ENCODE data around the gene NEUROD4. TPM values are rescaled to one million over a fixed set of nuclear protein-coding genes. Genes with fewer than 3 reads are reported as not detected.
A peak's percentile ranks its signal among the peaks of the same experiment; 100 is the strongest.

The NEUROD4 gene
- total RNA-seq, 2 experiments from 2014 or later, result not detected

DNA sequence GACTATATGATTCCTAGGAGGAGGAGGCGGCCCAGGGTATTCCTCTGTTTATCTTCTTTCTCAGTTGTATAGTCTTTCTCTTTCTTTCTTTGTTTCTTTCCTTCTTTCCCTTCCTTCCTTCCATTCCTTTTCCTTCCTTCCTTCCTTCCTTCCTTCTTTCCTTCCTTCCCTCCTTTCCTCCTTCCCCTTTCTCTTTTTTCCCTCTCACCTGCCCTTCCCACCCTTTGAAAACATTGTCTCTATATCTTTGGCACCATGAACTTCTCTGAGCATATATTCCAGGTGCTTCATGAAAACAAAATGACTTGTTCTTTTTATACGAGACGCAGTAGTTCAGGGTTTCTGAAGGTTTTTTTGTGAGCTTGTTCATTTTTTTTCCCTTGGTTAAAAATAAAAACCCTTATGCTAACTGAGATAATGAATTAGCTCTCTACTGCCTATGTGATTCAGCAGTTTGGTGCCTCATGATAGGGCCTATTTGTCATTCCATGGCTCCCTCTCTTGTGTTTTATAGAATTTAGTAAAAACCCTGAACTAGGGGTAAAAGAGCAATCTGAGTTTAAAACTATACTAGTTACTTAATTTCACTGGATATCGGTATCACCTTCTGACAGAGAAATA is 32.1 kb upstream of the NEUROD4 start:
- H3K9me3 Mint-ChIP-seq, result no peaks in the 10 kb centered on the region
- H3K27ac Mint-ChIP-seq, result no peak overlapping the region
- H3K4me3 Mint-ChIP-seq, result peak overlapping the region; percentile 8
- DNase-seq (no peak), ATAC-seq (ENCODE audit: low read depth) (no peak)
- H3K4me1 Mint-ChIP-seq, result peaks cover 50% of the 10 kb centered on the region
- peaks cover 11% of the 10 kb centered on the region for H3K36me3 Mint-ChIP-seq
- POLR2A ChIA-PET, result interaction anchor here (0.6 kb wide), 1 partner anchor 575 kb away, joined by 3 read pairs; no protein-coding TSS in a partner anchor
- H3K27me3 Mint-ChIP-seq, result no peaks in the 10 kb centered on the region

DNA sequence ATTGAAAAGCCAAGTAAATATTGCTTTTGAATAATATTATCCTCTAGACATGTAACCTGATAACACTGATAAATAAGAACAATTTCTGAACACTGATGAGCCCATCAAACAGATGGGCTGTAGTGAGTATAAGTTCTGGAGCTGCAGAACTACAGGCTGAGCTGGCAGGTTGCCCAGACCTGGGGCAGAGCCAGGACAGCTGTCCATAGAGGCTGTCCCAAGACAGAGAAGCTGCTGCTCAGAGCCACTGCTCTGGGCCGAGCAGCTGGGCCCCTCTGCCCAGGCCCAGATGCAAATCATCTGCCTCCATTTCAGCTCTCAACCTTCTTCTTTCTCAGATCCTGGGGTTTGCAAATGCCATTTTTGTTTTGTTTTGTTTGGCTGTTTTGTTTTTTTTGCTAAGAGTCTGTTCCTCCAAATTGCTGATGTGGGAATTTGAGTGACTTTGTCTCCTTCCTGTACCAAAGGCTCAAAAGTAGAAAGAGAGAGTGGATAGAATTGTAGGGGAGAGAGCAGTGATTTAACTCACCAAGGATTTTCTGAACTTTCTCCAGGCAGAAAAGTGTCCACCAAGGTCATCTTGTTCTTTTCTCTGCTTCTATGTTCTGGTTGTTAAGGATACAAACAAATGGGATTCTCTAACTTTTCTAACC is 31.2 kb upstream of the NEUROD4 start:
- peak overlapping the region; percentile 32 for H3K27ac Mint-ChIP-seq
- H3K36me3 Mint-ChIP-seq, result peaks cover 4% of the 10 kb centered on the region
- no peak for DNase-seq
- no peak for ATAC-seq (ENCODE audit: low read depth)
- H3K4me3 Mint-ChIP-seq, result no peak overlapping the region
- no peaks in the 10 kb centered on the region for H3K27me3 Mint-ChIP-seq
- H3K4me1 Mint-ChIP-seq, result peaks cover 44% of the 10 kb centered on the region
- POLR2A ChIA-PET, result interaction anchor here (0.6 kb wide), 1 partner anchor 575 kb away, joined by 3 read pairs; no protein-coding TSS in a partner anchor
- H3K9me3 Mint-ChIP-seq, result no peaks in the 10 kb centered on the region

DNA sequence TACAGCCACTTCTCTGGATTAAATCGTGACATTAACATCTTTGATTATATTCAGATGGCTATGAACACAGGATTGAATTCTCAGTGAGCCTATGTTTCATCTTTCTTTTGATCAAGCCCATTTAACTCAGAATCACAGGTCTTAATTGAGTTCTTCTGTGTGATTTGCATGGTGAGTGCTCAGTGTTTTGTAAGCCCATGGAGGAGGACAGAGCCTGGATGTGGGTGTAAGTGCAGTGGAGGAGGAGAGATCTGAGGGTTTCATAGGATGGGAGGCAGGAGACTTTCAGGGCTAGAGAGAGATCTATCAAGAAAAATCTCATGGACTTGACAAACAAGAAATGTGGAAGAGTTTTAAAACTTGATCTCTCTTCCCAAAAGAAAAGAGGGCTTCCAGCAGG is 29.9 kb upstream of the NEUROD4 start:
- H3K36me3 Mint-ChIP-seq, result peaks cover 4% of the 10 kb centered on the region
- no peak for DNase-seq
- peaks cover 44% of the 10 kb centered on the region for H3K4me1 Mint-ChIP-seq
- H3K27me3 Mint-ChIP-seq, result no peaks in the 10 kb centered on the region
- POLR2A ChIA-PET, result no interaction called here
- no peak for ATAC-seq (ENCODE audit: low read depth)
- H3K4me3 Mint-ChIP-seq, result peak overlapping the region; percentile 31
- H3K9me3 Mint-ChIP-seq, result no peaks in the 10 kb centered on the region
- H3K27ac Mint-ChIP-seq, result peak overlapping the region; percentile 99

DNA sequence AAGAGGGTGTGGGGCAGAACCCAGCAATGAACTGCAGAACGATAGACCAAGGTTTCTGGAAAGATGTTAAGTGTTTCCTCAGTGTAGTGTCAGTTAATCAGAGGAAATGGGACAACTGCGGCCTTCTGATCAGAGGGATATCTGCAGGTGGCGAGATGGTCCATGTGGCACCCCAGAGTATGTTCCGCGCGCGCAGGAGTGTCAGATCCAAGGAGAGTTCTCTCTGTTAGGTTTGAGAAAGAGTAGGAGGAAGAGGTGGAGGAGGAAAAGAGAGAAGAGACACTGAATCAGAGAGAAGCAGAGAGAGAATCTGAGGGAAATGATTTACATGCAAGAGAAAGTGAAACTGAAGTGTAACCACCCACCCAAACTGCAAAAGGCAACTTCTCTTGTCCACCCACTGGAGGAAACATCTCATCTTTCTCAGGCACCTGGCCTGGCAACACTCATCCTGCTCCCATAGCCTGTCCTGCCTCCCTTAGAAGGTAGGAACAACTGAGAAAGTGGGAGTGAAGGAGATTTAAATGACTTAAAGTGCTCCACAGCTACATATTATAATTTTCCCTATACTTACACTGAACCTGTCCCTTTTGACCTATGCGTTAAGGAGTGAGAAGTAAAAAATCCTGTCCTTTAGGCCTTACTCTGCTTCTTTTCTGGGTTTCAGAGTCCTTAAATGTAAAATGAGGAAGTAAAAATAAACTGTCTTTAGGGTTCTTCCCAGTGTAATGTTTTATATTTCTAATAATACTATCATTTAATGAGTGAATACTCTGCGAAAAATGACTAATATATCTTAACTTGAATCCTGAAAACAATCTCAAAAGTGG is 28.4 kb upstream of the NEUROD4 start:
- ATAC-seq (ENCODE audit: low read depth) (peak; percentile 77), DNase-seq (peak; percentile 56)
- Mint-ChIP-seq H3K36me3 (peaks cover 4% of the 10 kb centered on the region), H3K27ac (peak overlapping the region; percentile 99), H3K4me3 (peak overlapping the region; percentile 94), H3K9me3 (no peaks in the 10 kb centered on the region), H3K4me1 (peaks cover 37% of the 10 kb centered on the region), H3K27me3 (no peaks in the 10 kb centered on the region)
- POLR2A ChIA-PET, result interaction anchor here (1.2 to 2.8 kb wide), 2 partner anchors 9 to 81 kb away, joined by 3 to 14 read pairs; no protein-coding TSS in a partner anchor

DNA sequence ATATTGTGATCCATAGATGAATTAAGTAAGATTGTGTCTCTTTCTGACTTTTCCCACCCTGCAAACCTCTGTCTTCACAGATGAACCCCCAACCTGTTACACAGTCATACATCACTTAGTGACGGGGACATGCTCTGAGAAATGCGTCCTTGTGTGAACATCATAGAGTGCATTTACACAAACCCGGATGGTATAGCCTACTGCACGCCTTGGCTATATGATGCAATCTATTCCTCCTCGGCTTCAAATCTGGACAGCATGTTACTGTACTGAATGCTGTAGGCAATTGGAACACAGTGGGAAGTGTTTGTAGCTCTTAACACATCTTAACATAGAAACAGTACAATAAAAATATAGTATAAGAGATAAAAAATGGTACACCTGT is 27.8 kb upstream of the NEUROD4 start:
- H3K9me3 Mint-ChIP-seq, result no peaks in the 10 kb centered on the region
- peaks cover 37% of the 10 kb centered on the region for H3K4me1 Mint-ChIP-seq
- peaks cover 4% of the 10 kb centered on the region for H3K36me3 Mint-ChIP-seq
- ATAC-seq (ENCODE audit: low read depth) (no peak), DNase-seq (no peak)
- peak overlapping the region; percentile 99 for H3K27ac Mint-ChIP-seq
- H3K4me3 Mint-ChIP-seq, result peak overlapping the region; percentile 94
- H3K27me3 Mint-ChIP-seq, result no peaks in the 10 kb centered on the region
- POLR2A ChIA-PET, result interaction anchor here (1.2 to 2.8 kb wide), 2 partner anchors 10 to 80 kb away, joined by 3 to 14 read pairs; no protein-coding TSS in a partner anchor

DNA sequence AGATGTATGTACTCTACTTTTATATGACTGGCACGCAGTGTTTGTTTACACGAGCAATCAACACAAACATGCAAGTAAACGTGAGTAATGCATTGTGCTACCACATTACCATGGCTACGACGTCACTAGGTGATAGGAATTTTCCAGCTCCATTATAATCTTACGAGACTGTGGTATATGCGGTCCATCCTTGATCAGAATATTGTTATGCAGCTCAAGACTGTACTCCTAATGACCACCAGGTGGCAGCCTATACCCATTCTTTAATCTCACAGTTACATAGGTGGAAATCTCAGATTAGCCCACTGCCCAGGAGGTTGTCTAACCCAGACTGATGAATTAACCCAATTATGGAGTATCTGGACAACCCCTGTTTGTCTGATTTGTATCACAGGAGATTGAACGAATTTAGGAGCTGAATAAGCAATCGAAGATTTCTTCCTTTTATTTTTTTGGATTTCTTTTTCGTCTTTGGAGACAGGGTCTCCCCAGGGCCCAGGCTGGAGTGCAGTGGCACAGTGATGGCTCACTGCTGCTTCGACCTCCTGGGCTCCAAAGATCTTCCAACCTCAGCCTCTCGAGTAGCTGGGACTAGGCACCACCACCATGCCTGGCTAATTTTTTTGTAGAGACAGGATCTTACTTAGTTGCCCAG is 26.5 kb upstream of the NEUROD4 start:
- DNase-seq, result no peak
- H3K36me3 Mint-ChIP-seq, result peaks cover 4% of the 10 kb centered on the region
- POLR2A ChIA-PET, result interaction anchor here (1.2 to 2.8 kb wide), 2 partner anchors 58 to 79 kb away, joined by 3 to 14 read pairs; no protein-coding TSS in a partner anchor
- peaks cover 33% of the 10 kb centered on the region for H3K4me1 Mint-ChIP-seq
- H3K9me3 Mint-ChIP-seq, result no peaks in the 10 kb centered on the region
- no peaks in the 10 kb centered on the region for H3K27me3 Mint-ChIP-seq
- no peak overlapping the region for H3K27ac Mint-ChIP-seq
- ATAC-seq (ENCODE audit: low read depth), result peak; percentile 71
- H3K4me3 Mint-ChIP-seq, result no peak overlapping the region

DNA sequence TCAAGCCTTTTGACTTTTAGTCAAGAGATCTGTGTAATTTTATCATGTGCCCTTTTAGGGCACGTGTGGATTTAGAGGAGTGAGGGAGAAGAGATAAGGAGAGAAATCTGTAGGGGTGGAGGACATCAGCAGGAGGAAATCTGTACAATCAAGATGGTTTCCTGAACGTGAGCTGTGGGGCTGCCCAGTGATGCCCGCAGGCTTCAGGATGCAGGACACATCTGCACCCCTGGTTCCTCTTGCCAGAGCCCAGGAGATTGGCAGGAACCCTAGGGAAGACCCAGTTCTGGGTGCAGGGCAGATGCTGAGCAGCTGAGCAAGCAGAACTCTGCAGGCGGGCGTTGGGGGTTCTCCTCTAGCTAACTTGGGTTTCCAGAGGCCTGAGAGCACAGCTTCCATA is 23.6 kb upstream of the NEUROD4 start:
- Mint-ChIP-seq H3K9me3 (no peaks in the 10 kb centered on the region), H3K27ac (no peak overlapping the region), H3K4me1 (peaks cover 14% of the 10 kb centered on the region), H3K27me3 (no peaks in the 10 kb centered on the region), H3K4me3 (no peak overlapping the region), H3K36me3 (peaks cover 3% of the 10 kb centered on the region)
- DNase-seq, result no peak
- no peak for ATAC-seq (ENCODE audit: low read depth)
- POLR2A ChIA-PET, result no interaction called here

DNA sequence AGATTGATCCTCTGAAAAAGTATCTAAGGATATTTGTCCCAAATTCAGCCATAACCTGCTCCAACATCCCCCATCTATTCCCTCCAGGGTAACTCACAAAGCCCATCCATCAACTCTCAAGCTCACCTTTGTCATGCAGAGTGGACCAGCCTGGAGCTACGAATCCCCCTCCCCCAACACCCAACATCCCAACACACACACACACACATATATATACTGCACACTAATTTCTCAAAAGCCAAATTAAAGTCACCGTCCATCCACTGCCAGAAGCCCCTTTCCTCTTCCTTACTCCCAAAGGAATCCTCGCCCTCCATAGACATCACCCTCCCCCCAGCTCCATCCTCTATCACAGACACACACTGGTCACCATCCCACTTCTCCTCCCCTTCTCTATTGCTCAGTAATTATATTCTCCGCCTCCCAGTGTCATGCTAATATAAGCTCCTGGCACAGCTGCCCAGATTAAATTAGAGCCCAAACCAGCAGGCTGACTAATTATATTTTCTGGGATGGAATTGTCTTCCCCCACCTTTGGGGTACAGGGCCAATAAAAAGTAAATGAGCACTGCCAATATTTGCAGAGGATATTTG is 21.7 kb upstream of the NEUROD4 start:
- no peak overlapping the region for H3K27ac Mint-ChIP-seq
- H3K4me3 Mint-ChIP-seq, result no peak overlapping the region
- no peaks in the 10 kb centered on the region for H3K27me3 Mint-ChIP-seq
- DNase-seq (no peak), ATAC-seq (ENCODE audit: low read depth) (no peak)
- POLR2A ChIA-PET, result no interaction called here
- peaks cover 3% of the 10 kb centered on the region for H3K36me3 Mint-ChIP-seq
- H3K4me1 Mint-ChIP-seq, result peaks cover 8% of the 10 kb centered on the region
- H3K9me3 Mint-ChIP-seq, result no peaks in the 10 kb centered on the region

DNA sequence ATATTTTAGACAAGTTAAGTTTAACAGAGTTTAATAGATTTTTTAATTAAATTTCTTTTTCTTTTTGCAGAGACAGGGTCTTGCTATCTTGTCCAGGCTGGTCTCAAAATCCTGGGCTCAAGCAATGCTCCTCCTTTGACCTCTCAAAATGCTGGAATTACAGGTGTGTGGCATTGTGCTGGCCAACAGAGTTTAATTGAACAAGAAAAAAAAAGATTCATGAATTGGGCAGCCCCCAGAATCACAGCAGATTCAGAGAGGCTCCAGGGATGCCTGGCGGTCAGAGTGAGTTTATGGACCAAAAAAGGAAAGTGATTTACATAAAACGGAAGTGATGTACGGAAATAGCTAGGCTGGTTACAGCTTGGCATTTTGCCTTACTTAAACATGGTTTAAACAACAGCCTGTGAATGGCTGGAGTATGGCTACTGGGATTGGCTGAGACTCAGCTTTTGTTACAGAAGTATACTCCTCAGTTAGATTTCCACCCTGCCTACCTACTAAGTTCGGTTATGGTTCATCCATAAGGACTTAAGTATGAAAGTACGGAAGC is 20.7 kb upstream of the NEUROD4 start:
- DNase-seq (no peak), ATAC-seq (ENCODE audit: low read depth) (no peak)
- POLR2A ChIA-PET, result no interaction called here
- H3K36me3 Mint-ChIP-seq, result peaks cover 3% of the 10 kb centered on the region
- H3K9me3 Mint-ChIP-seq, result no peaks in the 10 kb centered on the region
- no peaks in the 10 kb centered on the region for H3K27me3 Mint-ChIP-seq
- no peak overlapping the region for H3K27ac Mint-ChIP-seq
- H3K4me1 Mint-ChIP-seq, result peaks cover 8% of the 10 kb centered on the region
- no peak overlapping the region for H3K4me3 Mint-ChIP-seq

DNA sequence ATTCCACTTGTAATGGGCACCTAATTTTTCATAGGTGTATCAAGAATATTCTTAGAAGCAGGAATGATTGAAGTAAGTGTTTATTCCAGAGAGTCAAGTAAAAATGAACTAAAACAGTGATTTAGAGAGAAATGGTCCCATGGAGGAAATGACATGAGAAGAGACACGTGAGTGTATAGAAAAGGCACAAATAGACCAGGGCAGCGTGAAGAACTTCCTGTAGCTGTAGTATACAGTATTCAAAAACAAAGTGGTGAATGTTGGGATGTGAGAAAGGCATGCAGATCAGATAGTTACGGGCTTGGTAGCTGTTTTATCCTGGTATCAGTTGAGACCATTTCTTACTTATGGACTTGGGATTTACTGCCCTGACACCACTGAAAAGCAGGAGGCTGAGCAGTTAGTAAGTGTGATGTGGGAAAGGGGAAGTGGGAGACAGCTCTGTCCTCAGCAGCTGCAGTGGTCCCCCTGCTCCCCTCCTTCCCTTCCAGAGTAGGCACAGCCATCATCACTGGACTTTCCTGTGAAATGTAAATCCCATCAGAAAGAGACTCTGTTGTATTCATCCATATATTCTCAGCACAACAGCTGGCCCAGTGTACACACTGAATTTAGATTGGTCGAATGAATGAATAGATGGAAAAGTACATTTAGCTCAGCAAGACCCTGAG is 18.4 kb upstream of the NEUROD4 start:
- DNase-seq, result no peak
- Mint-ChIP-seq H3K4me1 (peaks cover 6% of the 10 kb centered on the region), H3K9me3 (no peaks in the 10 kb centered on the region), H3K27ac (no peak overlapping the region), H3K27me3 (no peaks in the 10 kb centered on the region), H3K36me3 (peaks cover 5% of the 10 kb centered on the region), H3K4me3 (no peak overlapping the region)
- POLR2A ChIA-PET, result no interaction called here
- no peak for ATAC-seq (ENCODE audit: low read depth)

DNA sequence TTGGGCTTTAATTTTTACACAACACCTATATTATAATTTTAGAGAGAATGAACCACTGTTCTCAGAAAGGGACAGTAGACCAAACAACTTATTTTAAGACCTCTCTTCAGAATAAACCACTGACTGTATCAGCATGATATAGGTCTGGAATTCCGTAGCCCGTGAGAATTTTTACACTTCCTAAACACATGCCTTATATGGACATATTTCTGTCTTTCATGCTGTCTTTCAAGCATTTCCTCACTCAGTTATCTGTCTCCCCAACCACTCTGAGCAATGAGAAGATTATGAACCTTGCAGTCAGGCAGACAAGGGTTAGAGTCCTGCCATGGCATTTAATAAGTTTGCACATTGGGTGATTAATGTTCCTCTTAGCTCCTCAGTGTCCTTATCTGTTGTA is 17.4 kb upstream of the NEUROD4 start:
- POLR2A ChIA-PET, result no interaction called here
- no peak overlapping the region for H3K27ac Mint-ChIP-seq

DNA sequence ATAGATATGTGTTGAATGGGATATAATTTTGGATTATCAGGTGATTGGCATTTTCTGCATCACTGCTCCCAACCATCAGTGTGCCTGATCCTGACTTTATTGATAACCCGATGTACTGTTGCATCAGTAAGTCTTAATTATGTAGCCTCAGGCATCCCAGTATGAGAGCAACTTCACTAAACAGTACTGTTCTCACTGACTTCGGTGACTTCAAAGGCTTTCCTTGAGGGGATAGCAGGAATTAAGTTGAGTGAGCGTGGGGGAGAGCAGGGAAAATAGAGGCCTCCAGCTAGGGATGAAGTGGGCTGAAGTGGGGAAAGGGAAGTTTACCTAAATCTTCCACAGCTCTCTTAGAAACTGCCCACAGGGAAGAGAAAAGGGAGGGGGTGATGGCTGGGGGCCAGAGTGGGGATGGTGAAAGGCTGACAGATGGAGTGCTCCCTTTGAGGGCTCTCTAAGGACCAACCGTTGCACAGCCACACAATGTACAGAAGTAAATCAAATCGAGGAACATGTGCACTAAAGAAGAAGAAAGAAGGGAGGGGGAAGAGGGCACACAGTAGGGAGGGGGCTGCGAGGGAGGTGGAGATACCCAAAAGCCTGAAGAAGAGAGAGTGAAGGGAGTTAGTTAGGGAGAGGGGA is 10.7 kb upstream of the NEUROD4 start:
- no peak overlapping the region for H3K27ac Mint-ChIP-seq
- POLR2A ChIA-PET, result no interaction called here
- H3K9me3 Mint-ChIP-seq, result peaks cover 9% of the 10 kb centered on the region
- peaks cover 1% of the 10 kb centered on the region for H3K4me1 Mint-ChIP-seq
- H3K4me3 Mint-ChIP-seq, result no peak overlapping the region
- H3K36me3 Mint-ChIP-seq, result peaks cover 5% of the 10 kb centered on the region
- peaks cover 5% of the 10 kb centered on the region for H3K27me3 Mint-ChIP-seq
- ATAC-seq (ENCODE audit: low read depth) (no peak), DNase-seq (no peak)

More for the DNA sequence above, 17.4 kb upstream of the NEUROD4 start:
- Mint-ChIP-seq H3K36me3 (peaks cover 5% of the 10 kb centered on the region), H3K27me3 (no peaks in the 10 kb centered on the region), H3K4me1 (peaks cover 6% of the 10 kb centered on the region), H3K4me3 (no peak overlapping the region), H3K9me3 (peaks cover 1% of the 10 kb centered on the region)
- DNase-seq (no peak), ATAC-seq (ENCODE audit: low read depth) (no peak)

Data from activated naive CD8-positive, alpha-beta T cell treated with anti-CD3 and anti-CD28 coated beads, Interleukin-2, amount 10 ng/mL, durations not matched to agents 7 days and 5 days (primary cell).